Hematopoietic multipotent progenitor cell treated with erythropoietin and hydrocortisone succinate and interleukin-3 and kit ligand, for 4 days (in vitro differentiated cells): ENCODE results near the gene TMOD2.
A peak's percentile ranks its signal among the peaks of the same experiment; 100 is the strongest.
"Not testable (repeated sequence)": the region's sequence is repeated elsewhere in the genome, so short reads cannot be mapped to it uniquely, and the experiment has no call there.

Experiments used
- DNase-seq: peaks from one replicate; pipeline ENCODE4 v3.0.0-alpha.2; 2015

TMOD2 gene

DNA sequence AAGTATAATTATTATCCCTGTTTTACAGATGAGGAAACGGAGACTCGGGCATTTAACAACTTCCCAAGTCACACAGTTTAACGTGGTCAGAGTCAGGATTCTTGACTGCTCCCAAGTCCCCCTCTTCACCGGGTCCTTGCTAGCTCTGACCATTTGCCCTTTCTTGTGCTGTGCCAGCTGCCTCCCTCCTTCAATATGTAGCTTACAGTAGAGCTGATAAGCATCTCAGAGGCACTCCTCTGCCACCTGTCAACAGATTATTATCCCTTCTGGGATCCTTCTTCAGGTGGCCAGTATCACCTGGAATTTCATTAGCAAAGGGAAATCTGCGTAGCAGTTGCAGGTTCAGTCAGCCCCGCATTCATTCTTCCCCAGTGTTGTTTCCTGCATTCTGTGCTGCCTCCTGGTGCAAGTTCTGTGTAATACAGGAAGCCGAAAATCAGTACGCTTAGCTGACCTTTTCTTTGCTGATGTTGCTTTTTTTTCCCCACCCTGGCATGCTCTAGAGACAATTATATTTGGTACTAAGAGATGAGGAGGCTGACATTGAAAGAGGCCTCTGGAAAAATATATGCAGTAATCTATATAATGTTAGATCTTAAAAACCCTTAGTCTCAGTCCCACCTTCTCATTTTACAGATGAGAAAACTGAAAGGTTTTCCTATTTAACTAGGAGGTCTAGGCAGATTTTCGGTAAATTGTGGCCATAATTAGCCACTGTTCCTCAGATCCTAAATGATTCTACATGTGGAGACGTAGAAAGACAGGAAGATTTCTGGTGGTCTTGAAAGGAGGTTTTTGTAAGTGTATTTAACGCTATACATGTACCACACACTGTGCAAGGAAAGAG lies 24.8 kb downstream of the TMOD2 start:
- peak; percentile 77 for DNase-seq

DNA sequence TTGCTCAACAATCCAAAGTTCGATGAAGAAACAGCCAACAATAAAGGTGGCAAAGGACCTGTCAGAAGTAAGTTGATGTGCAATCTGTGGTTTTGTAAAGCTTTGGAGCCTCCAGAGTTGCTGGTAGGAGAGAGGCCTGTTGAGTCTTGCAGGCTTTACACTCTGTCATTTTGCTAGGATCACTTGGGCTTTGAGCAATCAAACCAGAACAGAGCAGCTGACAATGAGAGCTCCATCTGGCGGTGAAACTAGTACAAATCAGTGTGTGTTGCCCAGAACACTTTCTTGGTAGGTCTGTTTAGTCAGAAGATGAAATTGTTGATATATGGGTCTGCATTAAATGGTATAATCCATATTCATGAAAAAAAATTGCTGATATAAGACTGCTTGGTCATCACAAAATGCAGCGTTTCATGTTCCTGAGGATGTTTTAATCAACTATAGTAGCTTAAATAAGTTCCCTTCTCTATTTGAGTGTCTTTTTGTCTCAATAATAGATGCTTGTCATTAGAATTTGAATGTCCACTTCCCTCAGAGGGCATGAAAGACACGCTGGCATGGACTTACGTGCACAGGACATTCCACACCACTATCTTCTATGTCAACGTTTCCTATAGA lies 25.7 kb downstream of the TMOD2 start:
- DNase-seq: peak; percentile 89

DNA sequence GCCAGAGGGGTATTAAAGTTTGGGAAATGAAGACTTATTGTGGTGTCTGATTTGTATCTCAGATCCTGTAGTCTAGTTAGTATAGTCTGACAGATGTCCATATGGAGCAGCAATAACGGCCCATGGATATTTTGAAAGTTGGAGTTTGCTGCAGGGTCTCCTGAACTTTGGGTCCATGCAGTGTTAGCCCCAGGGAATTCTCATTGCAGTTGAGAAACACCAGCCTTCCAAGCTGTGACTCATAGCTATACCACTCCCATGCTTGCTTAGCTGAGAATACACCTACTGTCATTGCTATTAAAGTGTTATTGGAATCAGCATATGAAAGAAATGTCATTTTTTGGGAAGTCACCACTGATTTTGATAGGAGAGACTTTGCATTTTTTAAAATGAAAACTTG lies 29.2 kb downstream of the TMOD2 start:
- DNase-seq: no peak

DNA sequence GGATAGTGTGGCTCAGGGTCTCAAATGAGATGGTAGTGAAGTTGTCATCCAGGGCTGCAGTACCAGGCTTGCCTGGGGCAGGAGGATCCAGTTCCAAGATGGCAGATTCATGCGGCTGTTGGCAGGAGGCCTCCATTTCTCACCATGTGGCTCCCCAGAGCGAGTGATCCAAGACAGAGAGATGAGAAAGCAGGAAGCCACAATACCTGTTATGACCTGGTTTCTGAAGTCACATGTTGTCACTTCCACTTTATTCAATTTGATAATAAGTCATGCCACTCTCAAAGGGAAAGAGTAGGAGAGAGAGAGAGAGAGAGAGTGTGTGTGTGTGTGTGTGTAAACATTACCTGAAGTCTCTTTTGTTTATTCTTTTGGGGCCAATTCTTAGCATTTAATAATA lies 30.1 kb downstream of the TMOD2 start:
- DNase-seq: no peak

DNA sequence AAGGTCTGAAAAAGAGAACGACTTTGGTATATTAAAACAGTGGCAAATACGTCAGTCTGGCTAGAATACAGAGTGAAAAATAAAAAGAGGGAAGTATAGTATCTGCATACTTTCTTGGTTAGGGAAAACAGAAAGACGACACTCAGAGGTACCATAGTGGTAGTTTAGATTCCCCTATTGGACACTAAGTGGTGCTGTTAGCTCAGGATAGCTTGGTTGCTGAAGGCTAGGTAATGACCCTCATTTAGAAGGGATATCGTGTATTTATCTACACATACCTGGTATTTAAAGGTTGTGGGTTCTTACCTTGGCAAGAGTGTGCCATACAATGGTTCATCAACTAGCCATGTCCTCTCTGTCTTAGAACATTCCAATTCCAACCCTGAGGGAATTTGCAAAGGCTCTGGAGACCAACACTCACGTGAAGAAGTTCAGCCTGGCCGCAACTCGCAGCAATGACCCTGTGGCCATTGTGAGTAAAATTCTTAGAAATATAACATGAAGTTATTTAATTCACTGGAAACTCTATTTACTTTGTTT lies 31.0 kb downstream of the TMOD2 start:
- peak; percentile 59 for DNase-seq

DNA sequence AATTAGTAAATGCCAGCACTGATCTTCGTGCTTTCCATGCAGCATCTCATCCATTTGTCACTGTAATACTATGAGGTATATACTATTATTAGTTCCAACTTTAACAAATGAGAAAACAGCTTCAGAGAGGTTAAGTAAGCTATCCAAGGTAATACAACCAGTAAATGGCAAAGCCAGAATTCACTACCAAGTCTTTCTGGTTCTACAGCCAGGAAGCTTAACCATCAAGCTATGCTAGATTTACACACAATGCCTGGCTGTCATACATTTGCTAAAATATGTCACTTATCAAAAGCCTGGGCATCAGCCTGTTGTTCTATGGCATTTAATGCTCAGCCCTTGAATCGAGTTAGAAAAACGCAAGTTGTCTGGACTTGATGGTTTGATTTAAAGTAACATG lies 32.6 kb downstream of the TMOD2 start:
- DNase-seq: no peak

DNA sequence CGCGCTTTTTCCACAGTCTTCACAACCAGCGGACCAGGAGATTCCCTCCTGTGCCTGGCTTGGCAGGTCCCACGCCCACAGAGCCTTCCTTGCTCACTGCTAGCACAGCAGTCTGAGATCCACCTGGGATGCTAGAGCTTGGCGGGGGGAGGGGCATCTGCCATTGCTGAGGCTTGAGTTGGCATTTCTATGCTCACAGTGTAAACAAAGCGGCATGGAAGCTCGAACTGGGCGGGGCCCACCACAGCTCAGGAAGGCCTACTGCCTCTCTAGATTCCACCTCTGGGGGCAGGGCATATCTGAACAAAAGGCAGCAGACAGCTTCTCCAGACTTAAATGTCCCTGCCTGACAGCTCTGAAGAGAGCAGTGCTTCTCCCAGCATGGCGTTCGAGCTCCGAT lies 35.7 kb downstream of the TMOD2 start:
- DNase-seq: peak; percentile 17

DNA sequence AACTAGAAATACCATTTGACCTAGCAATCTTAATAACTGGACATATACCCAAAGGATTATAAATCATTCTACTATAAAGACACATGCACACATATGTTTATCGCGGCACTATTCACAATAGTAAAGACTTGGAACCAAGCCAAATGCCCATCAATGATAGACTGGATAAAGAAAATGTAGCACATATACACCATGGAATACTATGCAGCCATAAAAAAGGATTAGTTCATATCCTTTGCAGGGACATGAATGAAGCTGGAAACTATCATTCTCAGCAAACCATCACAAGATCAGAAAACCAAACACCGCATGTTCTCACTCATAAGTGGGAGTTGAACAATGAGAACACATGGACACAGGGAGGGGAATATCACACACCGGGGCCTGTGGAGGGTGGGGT lies 41.1 kb downstream of the TMOD2 start:
- DNase-seq: not testable (repeated sequence)

DNA sequence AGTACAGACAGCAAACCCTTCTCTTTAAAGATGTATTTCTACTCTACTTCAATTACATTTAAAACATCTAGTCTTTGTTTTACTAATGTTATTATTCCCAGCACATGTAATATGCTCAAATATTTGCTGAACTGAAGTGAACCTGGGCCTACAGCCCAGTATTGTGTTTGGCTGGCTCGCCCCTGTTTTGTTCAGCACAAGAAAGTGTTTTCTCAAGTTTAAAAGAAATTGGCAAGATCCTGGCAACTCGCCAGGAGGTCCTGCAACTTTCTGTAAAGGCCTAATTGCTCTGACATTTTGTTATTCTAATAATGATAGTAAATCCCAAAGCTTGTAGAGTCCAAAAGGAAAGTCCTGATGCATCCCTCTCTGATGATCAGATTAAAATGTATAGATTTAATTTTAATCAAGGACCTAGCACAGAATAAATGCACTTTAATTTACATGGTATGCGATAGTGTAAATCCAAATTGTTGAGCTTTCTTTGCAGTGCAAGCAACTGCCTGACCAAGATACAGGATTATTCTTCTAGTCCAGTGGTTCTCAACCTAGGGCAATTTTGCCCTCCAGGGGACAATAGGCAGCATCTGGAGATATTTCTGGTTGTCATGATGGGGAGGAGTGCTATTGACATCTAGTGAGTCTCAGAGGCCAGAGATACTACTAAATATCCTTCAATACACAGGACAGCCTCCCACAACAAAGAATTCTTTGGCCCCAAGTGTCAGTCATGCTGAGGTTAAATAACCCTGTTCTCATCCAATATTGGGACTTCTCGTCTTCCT lies 42.3 kb downstream of the TMOD2 start:
- DNase-seq: peak; percentile 11

DNA sequence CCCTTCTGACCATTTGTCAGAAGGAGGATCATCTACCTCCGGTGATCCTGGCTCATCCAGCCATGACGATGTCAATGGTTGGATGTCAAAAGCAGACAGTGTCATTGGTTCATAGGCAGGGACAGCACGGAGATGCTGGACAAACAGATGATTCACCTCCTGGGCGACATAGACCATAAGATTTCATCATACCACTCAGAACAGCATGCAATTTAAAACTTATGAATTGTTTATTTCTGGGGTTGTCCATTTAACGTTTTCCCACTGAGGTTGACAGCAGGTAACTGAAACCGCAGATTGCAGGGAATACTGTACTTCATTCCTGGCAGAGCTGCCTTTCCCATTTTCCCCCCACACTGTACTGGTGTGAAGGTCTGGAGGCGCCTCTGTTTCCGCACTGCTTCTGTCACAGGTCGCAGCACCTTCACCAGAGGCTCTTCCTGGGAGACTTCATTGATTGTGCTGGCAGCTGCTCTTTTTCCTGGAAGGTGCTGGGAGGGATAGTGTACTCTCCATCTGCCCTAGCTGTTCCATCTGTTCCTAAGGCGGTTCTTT lies 45.5 kb downstream of the TMOD2 start:
- no peak for DNase-seq

DNA sequence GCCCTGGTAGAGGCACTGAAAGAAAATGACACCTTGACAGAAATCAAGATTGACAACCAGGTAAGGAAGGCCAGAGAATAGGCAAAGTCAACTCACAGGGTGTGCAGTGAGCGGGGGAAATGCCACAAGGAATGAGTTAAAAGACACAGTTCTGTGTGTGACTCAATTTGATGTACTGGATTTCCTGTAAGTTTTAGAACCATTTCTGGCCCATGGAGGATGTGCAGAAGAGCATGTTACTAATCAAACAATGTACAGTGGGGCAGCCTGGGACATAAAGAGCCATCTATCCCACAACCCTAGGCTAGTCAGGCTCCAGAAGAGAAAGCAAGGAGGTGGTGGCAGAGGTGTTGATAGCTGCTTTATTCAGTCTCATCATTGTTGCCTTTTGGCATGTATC lies 46.9 kb downstream of the TMOD2 start:
- no peak for DNase-seq

DNA sequence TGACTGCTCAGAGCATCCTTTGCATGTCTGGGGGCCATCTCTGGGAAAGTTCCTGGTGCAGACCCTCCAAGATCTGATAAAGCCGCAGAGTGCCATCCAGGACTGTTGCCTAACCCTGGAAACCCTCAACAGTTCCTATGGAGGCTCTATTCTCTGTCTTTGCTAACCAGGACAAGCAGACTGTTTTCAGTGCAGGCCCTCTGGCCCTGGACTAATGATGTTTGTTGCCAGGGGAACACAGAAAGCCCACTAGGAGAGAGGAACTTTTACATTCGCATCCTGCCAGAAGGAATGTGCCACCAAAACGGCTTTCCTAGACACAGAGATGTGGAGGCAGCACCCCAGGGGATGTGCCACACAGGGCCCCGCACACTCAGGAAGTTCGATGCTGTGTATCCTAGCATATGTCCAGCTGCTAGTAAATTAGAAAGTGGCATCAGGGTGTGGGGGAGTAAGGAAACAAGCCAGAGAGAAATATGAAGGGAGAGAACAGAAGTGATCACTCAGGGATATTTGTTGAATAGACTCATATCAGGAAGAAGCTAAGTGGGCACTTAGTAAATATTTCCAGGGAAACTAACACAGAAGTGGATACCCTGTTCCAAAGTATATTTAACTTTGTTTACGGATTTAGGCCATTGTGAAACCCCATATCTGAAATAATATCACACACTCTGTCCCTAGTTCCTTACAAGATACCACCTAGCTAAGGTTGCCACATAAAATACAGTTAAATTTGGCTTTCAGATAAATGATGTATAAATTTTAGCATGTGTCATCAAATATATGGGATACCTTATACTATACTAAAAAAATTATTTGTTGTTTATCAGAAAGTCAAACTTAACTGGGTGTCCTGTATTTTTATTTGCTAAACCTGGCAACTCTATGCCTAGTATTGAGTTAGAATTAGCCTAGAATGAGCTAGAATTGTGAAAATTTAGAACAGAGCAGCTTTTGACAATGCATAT lies 48.2 kb downstream of the TMOD2 start:
- no peak for DNase-seq

DNA sequence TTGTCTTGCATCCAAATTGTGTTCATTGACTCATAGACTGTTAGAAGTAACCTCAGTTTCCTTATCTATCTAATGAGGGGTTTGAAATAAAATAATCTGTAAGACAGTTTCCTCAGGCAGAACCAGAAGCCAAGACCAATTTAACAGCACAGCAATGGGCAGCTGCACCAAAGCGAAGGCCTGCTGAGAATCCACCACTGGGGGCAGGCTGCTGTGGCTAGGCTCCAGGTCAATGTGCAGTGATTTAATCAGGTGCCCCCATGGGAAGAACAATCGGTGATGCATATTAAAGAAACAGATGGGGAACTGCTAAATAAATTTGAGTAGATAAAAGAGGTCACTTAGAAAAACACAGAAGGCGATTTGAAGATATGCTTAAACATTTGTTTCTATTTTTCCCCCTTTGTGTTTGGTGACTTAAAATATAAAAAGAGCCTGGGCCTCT lies 50.0 kb downstream of the TMOD2 start:
- DNase-seq: peak; percentile 28

DNA sequence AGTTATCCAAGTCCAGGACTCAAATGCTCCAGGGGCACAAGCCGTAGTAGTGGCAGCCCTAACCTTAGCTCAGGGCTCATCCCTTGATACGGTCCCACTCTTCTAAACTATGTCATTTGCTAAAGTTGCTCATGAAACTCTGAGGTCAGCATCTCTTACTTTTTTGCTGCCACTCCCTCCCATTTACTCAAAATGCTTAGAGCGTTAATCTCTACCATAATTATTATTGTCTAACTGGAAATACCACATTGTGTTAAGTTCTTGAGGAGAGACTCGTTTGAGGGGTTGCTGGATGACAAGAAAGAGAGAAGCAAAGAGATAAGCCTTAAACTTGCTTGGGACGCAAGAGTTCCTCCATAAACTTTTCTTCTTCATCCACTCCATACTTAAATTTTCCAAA lies 51.2 kb downstream of the TMOD2 start:
- DNase-seq: no peak

DNA sequence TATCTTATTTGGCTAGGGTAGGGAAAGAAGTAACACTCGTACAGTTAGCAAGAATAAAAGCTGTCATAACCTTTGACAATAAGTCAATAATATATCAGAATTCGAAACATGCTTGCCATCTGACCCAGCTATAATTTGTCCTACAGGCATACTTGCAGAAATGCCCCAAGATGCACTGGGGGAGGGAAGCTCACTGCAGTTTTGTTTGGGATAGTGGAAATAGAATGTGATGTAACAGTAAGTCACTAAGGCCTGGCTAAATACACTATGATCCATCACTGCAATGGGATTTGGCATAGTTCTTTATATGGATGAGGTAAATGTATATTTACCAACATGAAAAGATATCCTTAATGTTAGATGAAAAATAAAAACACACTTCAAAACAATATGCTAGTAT lies 52.6 kb downstream of the TMOD2 start:
- no peak for DNase-seq

DNA sequence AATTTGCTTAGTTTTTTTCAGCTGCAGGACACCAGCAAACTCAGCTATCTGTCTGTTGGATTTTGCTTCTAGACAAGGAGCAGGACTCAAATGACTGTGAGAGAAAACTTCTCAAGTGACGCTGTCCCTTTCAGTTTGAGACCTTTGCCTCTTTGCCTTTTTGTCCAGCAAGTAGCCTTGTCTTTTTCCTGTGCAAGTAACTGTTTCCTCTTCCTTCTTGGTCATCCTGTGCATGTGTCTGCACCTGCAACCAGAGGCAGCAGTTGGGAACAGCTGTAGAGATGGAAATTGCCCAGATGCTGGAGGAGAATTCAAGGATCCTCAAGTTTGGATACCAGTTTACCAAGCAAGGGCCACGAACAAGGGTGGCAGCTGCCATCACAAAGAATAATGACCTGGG lies 54.7 kb downstream of the TMOD2 start:
- DNase-seq: no peak

DNA sequence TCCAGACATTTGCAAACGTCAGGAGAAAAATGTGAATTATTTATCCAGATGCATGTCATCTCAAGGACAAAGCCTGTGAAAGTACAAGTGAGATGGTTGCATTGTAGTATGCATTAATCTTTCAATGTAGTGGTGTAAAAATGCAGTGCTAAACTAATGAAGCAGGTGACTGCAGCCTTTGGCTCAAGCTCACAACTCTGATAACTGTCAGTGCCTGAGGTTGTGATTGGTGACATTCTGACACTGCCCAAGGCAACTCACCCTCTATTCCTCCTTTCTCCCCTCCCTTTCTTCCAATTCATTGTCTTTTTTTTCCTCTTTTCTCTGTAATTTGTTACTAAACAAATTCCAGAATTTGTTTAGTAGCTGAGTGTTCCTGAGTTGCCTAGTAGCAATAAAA lies 58.1 kb downstream of the TMOD2 start:
- no peak for DNase-seq

DNA sequence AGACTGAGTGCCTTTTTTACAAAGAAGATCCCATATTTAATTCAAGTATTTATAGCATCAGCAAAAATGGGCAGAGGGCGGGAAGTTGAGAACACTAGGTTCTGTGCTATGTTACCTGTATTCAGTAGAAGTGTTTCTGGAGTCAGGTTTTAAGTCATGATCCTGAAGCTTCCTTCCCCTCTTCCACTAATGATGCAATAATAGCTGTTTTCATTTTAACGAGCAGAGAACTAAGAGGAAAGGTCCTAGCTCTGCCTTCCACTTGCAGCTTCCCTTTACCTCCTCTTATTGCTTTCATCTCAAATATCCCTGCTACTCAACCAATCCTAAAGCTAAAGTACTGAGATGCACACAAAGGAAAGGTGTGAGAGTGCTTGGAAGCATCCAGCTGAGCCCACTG lies 61.2 kb downstream of the TMOD2 start:
- DNase-seq: no peak

DNA sequence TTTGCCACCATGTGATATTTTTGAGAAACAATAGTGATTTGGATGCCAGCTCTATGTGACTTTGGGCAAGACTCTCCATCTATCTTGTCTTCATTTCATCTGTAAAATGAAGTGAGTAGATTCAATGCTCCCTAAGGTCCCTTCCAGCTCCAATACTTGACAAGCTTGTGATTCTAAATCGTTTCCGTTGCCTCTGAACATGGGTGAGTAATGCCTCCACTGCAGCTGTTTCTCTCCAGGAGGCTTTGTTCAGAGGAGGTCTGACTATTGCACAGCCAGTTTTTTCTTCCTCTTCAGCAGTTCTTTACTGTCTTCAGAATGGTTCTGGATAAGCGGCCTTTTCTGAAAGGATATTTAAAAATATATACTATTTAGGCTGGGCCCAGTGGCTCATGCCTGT lies 63.2 kb downstream of the TMOD2 start:
- no peak for DNase-seq

DNA sequence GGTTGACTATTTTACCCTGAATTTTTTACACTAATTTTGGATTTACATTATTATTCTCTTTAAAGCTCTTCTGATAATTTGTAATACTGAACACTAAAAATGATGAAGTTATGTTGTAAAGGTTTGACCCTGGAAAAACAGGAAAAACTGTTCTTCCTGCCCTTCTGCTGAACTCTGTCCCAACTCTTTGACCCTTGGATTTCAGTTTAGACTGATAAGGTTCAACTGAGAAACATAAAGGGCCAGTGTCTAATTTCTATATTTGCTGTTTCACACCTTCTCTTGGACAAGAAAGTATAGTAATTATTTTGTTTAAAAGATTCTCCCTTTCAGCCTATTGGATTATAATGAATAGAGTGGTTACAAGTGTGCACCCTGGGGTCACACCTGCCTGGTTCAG lies 65.2 kb downstream of the TMOD2 start:
- no peak for DNase-seq

DNA sequence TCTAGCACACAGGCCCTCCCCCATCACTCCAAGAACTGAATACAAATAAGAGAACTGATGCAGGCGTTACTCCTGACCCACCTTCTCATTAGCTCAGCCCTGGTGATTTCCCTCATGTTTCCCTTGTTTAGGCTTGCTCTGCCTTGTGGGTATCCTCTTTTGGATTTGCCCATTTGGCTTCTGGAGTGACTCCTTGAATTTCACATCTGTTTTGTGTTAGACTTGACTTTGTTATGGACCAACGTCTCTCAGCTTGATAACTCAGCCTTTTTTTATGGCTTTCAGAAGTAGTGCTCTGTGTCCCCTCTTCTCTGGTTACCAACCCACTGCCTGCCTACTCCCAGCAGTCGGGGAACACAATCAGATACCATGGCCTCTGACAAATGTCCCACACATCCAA lies 66.8 kb downstream of the TMOD2 start:
- DNase-seq: no peak

DNA sequence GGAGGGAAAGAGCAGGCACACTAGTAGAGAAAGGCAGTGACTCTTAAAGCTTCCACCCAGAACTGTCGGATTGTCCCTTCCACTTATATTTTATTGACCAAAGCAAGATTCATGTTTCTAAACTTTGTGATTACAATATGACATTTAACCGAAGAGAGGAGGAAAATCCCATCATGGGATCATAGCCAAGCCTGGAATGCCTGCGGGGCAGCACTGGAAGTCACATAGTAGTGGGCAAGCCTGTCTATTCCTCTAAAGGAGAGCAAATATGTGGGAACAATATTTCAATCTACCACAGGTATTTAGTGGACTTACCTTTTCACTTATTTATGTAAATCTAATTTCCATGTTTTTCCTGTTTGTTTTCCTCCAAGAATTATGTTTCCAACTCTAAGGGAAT lies 74.3 kb downstream of the TMOD2 start:
- no peak for DNase-seq
